BJ (cell line): Measurements from ENCODE around the gene USPL1. TPM values are rescaled to one million over a fixed set of nuclear protein-coding genes. Genes with fewer than 3 reads are reported as not detected.
A peak's percentile ranks its signal among the peaks of the same experiment; 100 is the strongest.

Experiments used
- CTCF ChIA-PET: fragments of 350-600 bp; formaldehyde crosslinking; extraction: SDS; loops from one replicate; lab custom pipeline; 2021; ENCODE audit warnings: antibody characterized with exemption, inconsistent platforms; lab: Yijun Ruan, JAX
- POLR2A ChIA-PET: fragments of 300-600 bp; sonication (Branson Sonifier 250); formaldehyde crosslinking; extraction: SDS; loops from one replicate; lab custom pipeline; 2021; ENCODE audit warnings: antibody characterized with exemption; lab: Charles Lee
- DNase-seq: peaks from one replicate; pipeline ENCODE4 v3.0.0-alpha.2; 2011; ENCODE audit warnings: low read depth
- H3K27me3 ChIP-seq: 2 replicates; pipeline ENCODE4 v1.6.0; 2011; ENCODE audit warnings: low read length; ENCODE audit not compliant: control insufficient read depth, insufficient read depth
- H3K36me3 ChIP-seq: 2 replicates; pipeline ENCODE4 v1.5.1; 2011; ENCODE audit warnings: low read length; ENCODE audit not compliant: control insufficient read depth, insufficient read depth
- H3K4me3 ChIP-seq: 2 replicates; pipeline ENCODE4 v1.5.1; 2011; ENCODE audit warnings: low read depth, mild to moderate bottlenecking, control low read depth, low read length
- CTCF ChIP-seq: IDR thresholded peaks from 2 replicates; pipeline ENCODE4 v1.5.1; 2011; ENCODE audit warnings: low read depth, mild to moderate bottlenecking, control low read depth, inconsistent platforms, low read length, moderate library complexity; ENCODE audit not compliant: insufficient read depth
- polyA plus RNA-seq: library from polyadenylated mRNA; depleted of rRNA; stranded (reverse); fragments of >200 nt; gene quantifications from 2 replicates; pipeline ENCODE4 v1.2.3, GENCODE V29; 2011

USPL1 gene
- polyA plus RNA-seq, 1 experiment = 7.5 TPM

GRCh38 chr13:30671271-30671815 is 53.6 kb downstream of the USPL1 start:
- H3K4me3 ChIP-seq = no peak overlapping the region
- no peaks in the 10 kb centered on the region for H3K36me3 ChIP-seq
- no peak for DNase-seq
- TF ChIP-seq CTCF = no peak
- ChIA-PET POLR2A (no interaction called here), CTCF (interaction anchor here (1.2 kb wide), 1 partner anchor 123 kb away, joined by 3 read pairs; no protein-coding TSS in a partner anchor)
- H3K27me3 ChIP-seq = no peaks in the 10 kb centered on the region

GRCh38 chr13:30673669-30674521 is 56.2 kb downstream of the USPL1 start:
- Histone ChIP-seq H3K4me3 (peak overlapping the region; percentile 49), H3K27me3 (no peaks in the 10 kb centered on the region), H3K36me3 (no peaks in the 10 kb centered on the region)
- DNase-seq = peak; percentile 54
- POLR2A ChIA-PET = no interaction called here
- peak; percentile 65 for TF ChIP-seq CTCF
- CTCF ChIA-PET = no interaction called here

- no peak for TF ChIP-seq CTCF
- H3K36me3 ChIP-seq = no peaks in the 10 kb centered on the region
- no peak for DNase-seq
- H3K4me3 ChIP-seq = no peak overlapping the region
- ChIA-PET CTCF (interaction anchor here (1.1 to 1.8 kb wide), 3 partner anchors 11 to 128 kb away, joined by 3 to 8 read pairs (median 8); no protein-coding TSS in a partner anchor), POLR2A (no interaction called here)
- H3K27me3 ChIP-seq = no peaks in the 10 kb centered on the region
These were observed 58.0 kb downstream of the USPL1 start for GRCh38 chr13:30675717-30676116.

- Histone ChIP-seq H3K4me3 (no peak overlapping the region), H3K27me3 (no peaks in the 10 kb centered on the region), H3K36me3 (no peaks in the 10 kb centered on the region)
- CTCF ChIA-PET = interaction anchor here (0.8 to 1.1 kb wide), 2 partner anchors 116 to 126 kb away, joined by 3 to 4 read pairs; no protein-coding TSS in a partner anchor
- POLR2A ChIA-PET = no interaction called here
- TF ChIP-seq CTCF = peak; percentile 42; the same call in 1 of the 2 replicates
- no peak for DNase-seq
These were observed 59.0 kb downstream of the USPL1 start for GRCh38 chr13:30676672-30677071.
